Mesenchymal stem cell (in vitro differentiated cells and primary cell): ENCODE measurements around the gene GIMAP8. TPM values are rescaled to one million over a fixed set of nuclear protein-coding genes. Genes with fewer than 3 reads are reported as not detected.

ENCODE experiments used
- DNase-seq: peaks from one replicate; pipeline ENCODE4 v3.0.0-alpha.2; 2013
- H2AFZ ChIP-seq: one replicate; pipeline ENCODE4 v1.6.1; 2013; ENCODE audit warnings: low read depth, mild to moderate bottlenecking, control low read depth, inconsistent platforms, low read length, moderate library complexity
- H2AK5ac ChIP-seq: 2 replicates; pipeline ENCODE4 v1.6.1; 2013; ENCODE audit warnings: low read length, moderate library complexity, mild to moderate bottlenecking, inconsistent platforms; ENCODE audit not compliant: severe bottlenecking
- H2BK120ac ChIP-seq: one replicate; pipeline ENCODE4 v1.6.1; 2013; ENCODE audit warnings: low read depth, mild to moderate bottlenecking, inconsistent platforms, low read length, moderate library complexity
- H2BK12ac ChIP-seq, 2 experiments: one replicate each; pipeline ENCODE4 v1.6.1; 2013; ENCODE audit warnings: inconsistent platforms in 2 of 2, low read length in 2 of 2, mild to moderate bottlenecking in 2 of 2, moderate library complexity in 2 of 2, control low read depth in 1 of 2
- H2BK15ac ChIP-seq: one replicate; pipeline ENCODE4 v1.6.1; 2013; ENCODE audit warnings: mild to moderate bottlenecking, low read depth, inconsistent platforms; ENCODE audit not compliant: poor library complexity, severe bottlenecking
- H2BK5ac ChIP-seq: 2 replicates; pipeline ENCODE4 v1.6.1; 2013; ENCODE audit warnings: low read depth, mild to moderate bottlenecking, low read length, control low read depth, inconsistent platforms; ENCODE audit not compliant: poor library complexity, severe bottlenecking
- H3K14ac ChIP-seq, 2 experiments: one replicate each; pipeline ENCODE4 v1.6.1; 2013; ENCODE audit warnings: inconsistent platforms in 2 of 2, low read length in 2 of 2, control low read depth in 1 of 2, mild to moderate bottlenecking in 1 of 2, moderate library complexity in 1 of 2
- H3K18ac ChIP-seq, 2 experiments: one replicate each; pipeline ENCODE4 v1.6.1; 2013; ENCODE audit warnings: inconsistent platforms in 2 of 2, low read length in 2 of 2, control low read depth in 1 of 2, low read depth in 1 of 2, mild to moderate bottlenecking in 1 of 2
- H3K23ac ChIP-seq, 2 experiments: one replicate each; pipeline ENCODE4 v1.6.1; 2013; ENCODE audit warnings: inconsistent platforms in 2 of 2, low read length in 2 of 2, mild to moderate bottlenecking in 2 of 2, moderate library complexity in 2 of 2, control low read depth in 1 of 2
- H3K27ac ChIP-seq: 2 replicates; pipeline ENCODE4 v1.5.1; 2013; ENCODE audit warnings: mild to moderate bottlenecking, moderate library complexity, low read length, control low read depth, inconsistent platforms; ENCODE audit not compliant: poor library complexity, severe bottlenecking
- H3K27me3 ChIP-seq, 2 experiments: 2 replicates each; pipeline versions ENCODE4 v1.6.1 to v1.7.0; 2013; ENCODE audit warnings: low read length in 2 of 2, mild to moderate bottlenecking in 2 of 2, moderate library complexity in 2 of 2, control low read depth in 1 of 2, inconsistent platforms in 1 of 2; ENCODE audit not compliant: control insufficient read depth in 1 of 2, insufficient read depth in 1 of 2
- H3K36me3 ChIP-seq, 2 experiments: 2 replicates each; pipeline versions ENCODE4 v1.6.1 to v1.7.0; 2013; ENCODE audit warnings: low read length in 2 of 2, control low read depth in 1 of 2, inconsistent platforms in 1 of 2, low read depth in 1 of 2, mild to moderate bottlenecking in 1 of 2; ENCODE audit not compliant: insufficient read depth in 2 of 2, control insufficient read depth in 1 of 2
- H3K4ac ChIP-seq, 2 experiments: one replicate each; pipeline ENCODE4 v1.6.1; 2013; ENCODE audit warnings: inconsistent platforms in 2 of 2, low read length in 2 of 2, mild to moderate bottlenecking in 2 of 2, moderate library complexity in 2 of 2, control low read depth in 1 of 2, low read depth in 1 of 2
- H3K4me1 ChIP-seq: 2 replicates; pipeline ENCODE4 v1.6.1; 2013; ENCODE audit warnings: low read depth, low read length, control low read depth; ENCODE audit not compliant: control insufficient read depth, insufficient read depth
- H3K4me2 ChIP-seq: 2 replicates; pipeline ENCODE4 v1.6.1; 2013; ENCODE audit warnings: low read length, mild to moderate bottlenecking, inconsistent platforms; ENCODE audit not compliant: poor library complexity, severe bottlenecking
- H3K4me3 ChIP-seq, 2 experiments: 2 replicates each; pipeline versions ENCODE4 v1.5.1 to v1.7.0; 2013; ENCODE audit warnings: low read length in 2 of 2, mild to moderate bottlenecking in 2 of 2, control low read depth in 1 of 2, low read depth in 1 of 2; ENCODE audit not compliant: insufficient read depth in 1 of 2
- H3K79me1 ChIP-seq: replicated peaks from 2 replicates; pipeline ENCODE4 v1.6.1; 2013; ENCODE audit warnings: mild to moderate bottlenecking, control low read depth, low read length, inconsistent platforms; ENCODE audit not compliant: poor library complexity, severe bottlenecking
- H3K9ac ChIP-seq: 2 replicates; pipeline ENCODE4 v1.7.0; 2013; ENCODE audit warnings: mild to moderate bottlenecking, low read length, moderate library complexity
- H3K9me3 ChIP-seq: 2 replicates; pipeline ENCODE4 v1.7.0; 2013; ENCODE audit warnings: mild to moderate bottlenecking, low read length; ENCODE audit not compliant: control insufficient read depth
- H4K8ac ChIP-seq: one replicate; pipeline ENCODE4 v1.6.1; 2013; ENCODE audit warnings: inconsistent platforms, mild to moderate bottlenecking, low read length, moderate library complexity
- H4K91ac ChIP-seq: one replicate; pipeline ENCODE4 v1.6.1; 2013; ENCODE audit warnings: mild to moderate bottlenecking, low read length, inconsistent platforms
- WGBS: methylation state at CpG from one replicate; pipeline ENCODE4 v1.1.7; 2013; ENCODE audit warnings: mixed read lengths; 5-methylcytosine and 5-hydroxymethylcytosine counted together
- polyA plus RNA-seq, 2 experiments: library from polyadenylated mRNA; stranded (reverse); fragments of 200-250 nt; gene quantifications; one replicate each; pipeline ENCODE4 v1.2.3, GENCODE V29; 2013

Gene GIMAP8
- not detected for polyA plus RNA-seq (2013, experiment 1 of 2)
- not detected for polyA plus RNA-seq (2013, experiment 2 of 2)

DNA sequence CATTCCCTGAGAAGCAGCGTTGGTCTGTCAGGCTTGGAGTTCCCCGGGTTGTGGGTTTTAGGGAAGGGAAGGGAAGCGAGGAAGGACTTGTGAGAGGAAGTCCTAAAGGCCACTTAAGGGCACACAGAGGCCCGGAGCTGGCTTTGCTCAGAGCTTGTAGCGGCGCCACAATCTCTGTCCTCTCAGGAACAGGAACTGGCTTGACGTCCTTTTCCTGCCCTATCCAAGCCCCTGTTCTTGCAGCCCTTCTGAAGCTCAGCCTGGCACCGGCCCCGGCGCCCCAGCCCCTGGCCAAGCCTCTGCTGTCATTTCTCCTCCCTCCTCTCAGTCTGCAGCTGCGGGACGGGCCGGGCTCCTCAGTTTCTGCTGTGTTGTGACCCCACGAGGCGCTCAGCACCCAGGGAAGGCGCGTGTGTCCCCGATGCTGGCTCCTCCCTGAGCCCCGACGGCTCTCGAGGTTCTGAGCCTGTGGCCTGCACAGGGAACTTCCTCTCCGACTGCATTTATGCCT is at the start of gene GIMAP8:
GIMAP8 (plus strand) TSS at position 140 of the 511 bp plus-strand sequence. CDS start 16,069 bp downstream, outside the sequence.
- Histone ChIP-seq H3K23ac (no peak within 1 kb of the TSS), H4K8ac (no peak within 1 kb of the TSS), H3K18ac (no peak within 1 kb of the TSS), H3K27me3 (peaks cover 26 to 39% of the 10 kb centered on the region in 2 experiments), H3K4me2 (no peak within 1 kb of the TSS), H4K91ac (no peak within 1 kb of the TSS), H3K4me1 (peaks cover 2% of the 10 kb centered on the region), H3K4me3 (no peak within 1 kb of the TSS), H2AK5ac (no peak within 1 kb of the TSS), H3K9ac (no peak within 1 kb of the TSS), H3K14ac (no peak within 1 kb of the TSS), H3K36me3 (no peaks in the 10 kb centered on the region), H2BK120ac (no peak within 1 kb of the TSS), H2BK15ac (no peak within 1 kb of the TSS), H3K9me3 (no peaks in the 10 kb centered on the region), H3K79me1 (no peaks in the 10 kb centered on the region), H2BK12ac (no peak within 1 kb of the TSS), H3K27ac (no peak within 1 kb of the TSS), H2BK5ac (no peak within 1 kb of the TSS), H2AFZ (no peak within 1 kb of the TSS), H3K4ac (no peak within 1 kb of the TSS)
- WGBS, result 68% methylated on average over 21 of the region's 22 CpGs
- DNase-seq, result no peak

DNA sequence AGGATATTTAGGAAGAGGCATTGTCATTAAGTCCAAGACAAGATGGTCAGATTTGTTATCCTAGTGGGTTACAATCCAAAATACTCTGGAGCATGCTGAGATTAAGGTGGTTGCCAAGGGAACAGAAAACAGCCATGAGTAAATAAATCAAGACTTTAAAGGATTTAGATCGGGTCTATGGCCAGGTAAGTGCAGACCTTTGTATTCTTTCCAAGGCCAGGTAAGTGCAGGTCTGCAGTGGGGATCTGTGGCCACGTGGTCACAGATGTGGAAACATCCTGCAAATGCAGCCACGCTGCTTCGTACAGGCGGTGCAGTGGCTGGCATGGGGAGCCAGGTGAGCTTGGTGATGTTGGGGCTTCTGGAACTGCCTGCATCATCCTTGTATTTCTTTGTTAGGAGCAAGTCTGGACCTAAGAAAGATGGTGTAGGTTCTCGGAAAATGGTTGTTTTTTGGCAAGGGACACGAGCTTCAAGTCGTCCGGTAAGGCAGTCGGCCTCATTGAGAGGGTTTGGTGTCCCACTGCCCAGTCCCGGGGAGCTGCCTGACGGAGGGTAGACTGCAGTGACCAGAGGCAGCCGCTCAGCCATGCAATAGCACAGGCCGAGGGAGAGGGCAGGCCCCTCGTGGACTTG is 49.5 kb upstream of the GIMAP8 start:
- H3K27me3 ChIP-seq, result no peaks in the 10 kb centered on the region
- no peak overlapping the region for H2AK5ac ChIP-seq
- H3K79me1 ChIP-seq, result peaks cover 14% of the 10 kb centered on the region
- no peak overlapping the region for H4K91ac ChIP-seq
- no peak overlapping the region for H3K4me3 ChIP-seq
- no peak overlapping the region for H2BK12ac ChIP-seq
- no peak overlapping the region for H2BK120ac ChIP-seq
- no peak overlapping the region for H2AFZ ChIP-seq
- 93% methylated on average over 15 of the region's 15 CpGs for WGBS
- no peak overlapping the region for H3K18ac ChIP-seq
- no peak overlapping the region for H2BK5ac ChIP-seq
- peaks cover 11 to 30% of the 10 kb centered on the region in 2 experiments for H3K36me3 ChIP-seq
- no peak overlapping the region for H3K27ac ChIP-seq
- peak overlapping the region in 1 of 2 experiments; percentile 41 for H3K4ac ChIP-seq
- DNase-seq, result no peak
- H3K9ac ChIP-seq, result no peak overlapping the region
- peak overlapping the region; percentile 29 for H4K8ac ChIP-seq
- no peak overlapping the region for H2BK15ac ChIP-seq
- H3K4me1 ChIP-seq, result peaks cover 28% of the 10 kb centered on the region
- H3K4me2 ChIP-seq, result no peak overlapping the region
- H3K9me3 ChIP-seq, result no peaks in the 10 kb centered on the region
- H3K23ac ChIP-seq, result no peak overlapping the region
- no peak overlapping the region for H3K14ac ChIP-seq

DNA sequence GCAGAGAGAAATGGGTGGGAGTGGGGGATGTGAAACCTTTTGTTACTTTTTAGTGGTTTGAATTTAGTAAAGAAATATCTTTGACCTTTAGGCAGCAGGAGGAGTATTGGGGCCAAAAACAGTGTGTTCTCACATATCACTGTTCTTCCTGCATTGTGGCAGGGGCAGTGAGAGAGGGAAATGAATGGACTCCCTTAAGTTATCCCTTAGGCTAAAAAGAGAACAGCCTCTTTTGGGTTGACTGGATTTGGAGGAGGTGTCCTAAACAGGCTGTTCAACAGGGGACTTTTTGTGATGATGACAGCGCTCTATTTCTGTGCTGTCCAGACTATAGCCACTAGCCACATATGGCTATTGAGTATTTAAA is 49.0 kb upstream of the GIMAP8 start:
- H2BK120ac ChIP-seq, result no peak overlapping the region
- H2BK5ac ChIP-seq, result no peak overlapping the region
- H3K23ac ChIP-seq, result no peak overlapping the region
- no peak overlapping the region for H3K18ac ChIP-seq
- no peak overlapping the region for H2BK15ac ChIP-seq
- peak overlapping the region in 1 of 2 experiments; percentile 41 for H3K4ac ChIP-seq
- no peak overlapping the region for H3K4me2 ChIP-seq
- H3K79me1 ChIP-seq, result peaks cover 12% of the 10 kb centered on the region
- H4K91ac ChIP-seq, result no peak overlapping the region
- no peak overlapping the region for H2AK5ac ChIP-seq
- H2BK12ac ChIP-seq, result no peak overlapping the region
- no peak overlapping the region for H3K27ac ChIP-seq
- peaks cover 10 to 27% of the 10 kb centered on the region in 2 experiments for H3K36me3 ChIP-seq
- H3K4me3 ChIP-seq, result no peak overlapping the region
- no peak overlapping the region for H3K9ac ChIP-seq
- H3K9me3 ChIP-seq, result no peaks in the 10 kb centered on the region
- peaks cover 33% of the 10 kb centered on the region for H3K4me1 ChIP-seq
- WGBS, result no CpG with 5 or more reads among the region's 1 CpG
- H3K27me3 ChIP-seq, result no peaks in the 10 kb centered on the region
- no peak overlapping the region for H4K8ac ChIP-seq
- no peak for DNase-seq
- H2AFZ ChIP-seq, result no peak overlapping the region
- H3K14ac ChIP-seq, result no peak overlapping the region

DNA sequence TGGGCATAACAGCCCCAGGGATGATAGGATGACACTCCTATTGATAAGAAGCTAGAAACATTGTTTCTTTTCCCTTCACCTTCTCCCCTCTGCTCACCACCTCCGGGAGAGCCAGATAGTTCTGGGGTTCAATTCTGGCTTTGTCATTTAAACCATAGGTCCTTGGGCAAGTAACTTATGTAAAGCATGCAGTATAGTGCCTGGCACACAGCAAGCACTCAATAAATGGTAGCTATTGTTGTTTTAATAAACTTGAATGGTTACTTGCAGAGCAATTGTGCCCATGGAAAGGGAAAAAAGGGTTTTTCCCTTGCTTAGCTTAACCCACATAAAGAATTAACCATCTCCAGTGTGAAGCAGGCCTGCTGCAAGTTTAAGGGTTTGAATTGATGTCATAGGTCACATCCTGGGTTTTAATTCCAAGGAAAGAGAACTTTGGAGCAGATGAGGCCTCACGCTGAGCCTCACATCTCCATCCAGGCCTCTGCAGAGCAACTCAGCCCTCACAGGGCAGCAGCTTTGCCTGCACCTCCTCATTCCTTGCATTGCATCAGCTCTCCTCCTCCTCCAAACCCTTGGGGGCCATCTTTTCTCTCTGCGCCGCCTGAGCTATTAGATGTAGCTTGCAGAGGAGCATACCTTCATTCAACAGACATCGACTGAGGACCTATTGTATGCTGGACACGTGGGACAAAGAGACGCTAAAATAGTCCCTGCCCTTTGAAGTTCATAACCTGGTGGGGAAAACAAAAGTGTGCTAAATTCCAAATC is 48.4 kb upstream of the GIMAP8 start:
- Histone ChIP-seq H2BK15ac (no peak overlapping the region), H2BK5ac (no peak overlapping the region), H3K4me3 (no peak overlapping the region), H3K9ac (no peak overlapping the region), H2AFZ (no peak overlapping the region), H3K79me1 (peaks cover 12% of the 10 kb centered on the region), H3K27ac (no peak overlapping the region), H3K14ac (no peak overlapping the region), H2BK12ac (no peak overlapping the region), H3K4me1 (peaks cover 37% of the 10 kb centered on the region), H3K18ac (no peak overlapping the region), H4K8ac (no peak overlapping the region), H3K4ac (no peak overlapping the region), H2BK120ac (no peak overlapping the region), H3K23ac (no peak overlapping the region), H4K91ac (no peak overlapping the region), H3K27me3 (no peaks in the 10 kb centered on the region), H2AK5ac (no peak overlapping the region), H3K36me3 (peaks cover 10 to 21% of the 10 kb centered on the region in 2 experiments), H3K4me2 (no peak overlapping the region), H3K9me3 (no peaks in the 10 kb centered on the region)
- whole genome bisulfite sequencing, result 71% methylated on average over 6 of the region's 7 CpGs
- DNase-seq, result no peak
